Measurements from ENCODE around the gene DPM2.
A peak's percentile ranks its signal among the peaks of the same experiment; 100 is the strongest.

DPM2 gene

DNA sequence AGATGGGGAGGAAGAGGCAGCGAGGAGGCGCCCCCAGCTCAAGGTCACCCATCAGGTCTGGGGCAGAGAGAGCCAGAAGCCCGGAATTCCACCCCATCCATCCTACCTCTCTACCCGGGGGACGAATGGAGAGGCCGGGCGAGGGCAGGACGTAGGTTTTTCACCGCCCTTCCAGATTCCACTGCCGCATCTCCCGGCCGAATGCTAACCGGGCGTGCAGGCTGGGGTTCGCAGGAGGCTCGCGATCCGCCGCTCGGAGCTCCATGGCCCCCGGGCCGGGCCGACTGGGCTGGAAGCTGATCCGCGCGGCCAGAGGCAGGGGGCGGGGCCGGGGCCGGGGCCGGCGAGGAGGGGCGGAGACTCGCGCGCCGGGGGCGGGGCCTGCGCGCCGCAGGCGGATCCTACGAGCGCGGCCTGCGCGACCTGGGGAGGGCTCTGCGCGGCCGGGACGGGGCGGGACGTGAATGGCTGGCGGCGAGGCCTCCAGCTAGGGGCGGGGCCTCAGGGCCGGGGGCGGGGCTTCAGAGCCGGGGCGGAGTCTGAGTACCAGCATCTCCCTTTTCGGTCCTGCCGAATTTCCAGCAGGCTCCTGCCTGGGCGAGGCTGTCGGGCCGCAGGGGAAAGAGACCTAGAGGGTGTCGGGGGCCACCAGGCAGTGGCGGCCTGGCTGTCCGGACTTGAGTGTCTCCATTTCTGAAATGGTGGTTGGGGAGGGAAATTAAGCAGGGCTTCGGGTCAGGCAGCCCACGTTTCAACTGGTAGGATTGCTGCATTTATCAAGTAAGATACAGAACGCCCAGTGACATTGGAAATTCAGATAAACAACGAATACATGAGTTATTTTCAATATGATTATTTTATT lies 20.7 kb downstream of the DPM2 start, which contains the start of gene ST6GALNAC4:
Gene ST6GALNAC4 (minus strand): TSS at position 322 of the 862 bp plus-strand sequence. CDS start 622 bp downstream, outside the sequence.
- H3K4me3 ChIP-seq (replicated peaks; ENCODE audit: insufficient read depth, low read length) = peak within 1 kb of the TSS; percentile 74
- H3K27me3 ChIP-seq (ENCODE audit: insufficient read depth, poor library complexity, severe bottlenecking) = no peaks in the 10 kb centered on the region
- H3K27ac ChIP-seq (replicated peaks) = no peak within 1 kb of the TSS
- TF ChIP-seq POLR2AphosphoS5 (IDR thresholded peaks at IDR 0.05; ENCODE audit: low read depth) (0 out of 2 replicates have a peak, but pooled peaks have one; percentile 25), GABPA (IDR thresholded peaks at IDR 0.05; ENCODE audit: low read depth) (no peak), SPI1 (IDR thresholded peaks at IDR 0.05; ENCODE audit: borderline replicate concordance, low read depth) (no peak), REST (IDR thresholded peaks at IDR 0.05; ENCODE audit: insufficient replicate concordance, low read depth) (no peak)
- TF ChIP-seq, protein P1, sequence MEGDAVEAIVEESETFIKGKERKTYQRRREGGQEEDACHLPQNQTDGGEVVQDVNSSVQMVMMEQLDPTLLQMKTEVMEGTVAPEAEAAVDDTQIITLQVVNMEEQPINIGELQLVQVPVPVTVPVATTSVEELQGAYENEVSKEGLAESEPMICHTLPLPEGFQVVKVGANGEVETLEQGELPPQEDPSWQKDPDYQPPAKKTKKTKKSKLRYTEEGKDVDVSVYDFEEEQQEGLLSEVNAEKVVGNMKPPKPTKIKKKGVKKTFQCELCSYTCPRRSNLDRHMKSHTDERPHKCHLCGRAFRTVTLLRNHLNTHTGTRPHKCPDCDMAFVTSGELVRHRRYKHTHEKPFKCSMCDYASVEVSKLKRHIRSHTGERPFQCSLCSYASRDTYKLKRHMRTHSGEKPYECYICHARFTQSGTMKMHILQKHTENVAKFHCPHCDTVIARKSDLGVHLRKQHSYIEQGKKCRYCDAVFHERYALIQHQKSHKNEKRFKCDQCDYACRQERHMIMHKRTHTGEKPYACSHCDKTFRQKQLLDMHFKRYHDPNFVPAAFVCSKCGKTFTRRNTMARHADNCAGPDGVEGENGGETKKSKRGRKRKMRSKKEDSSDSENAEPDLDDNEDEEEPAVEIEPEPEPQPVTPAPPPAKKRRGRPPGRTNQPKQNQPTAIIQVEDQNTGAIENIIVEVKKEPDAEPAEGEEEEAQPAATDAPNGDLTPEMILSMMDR (IDR thresholded peaks at IDR 0.05; ENCODE audit: insufficient read depth, low read length) = no peak
- DNase-seq (ENCODE audit: low read depth in 1 of 2, low spot score in 1 of 2) = peak; percentile 76 to 88

DNA sequence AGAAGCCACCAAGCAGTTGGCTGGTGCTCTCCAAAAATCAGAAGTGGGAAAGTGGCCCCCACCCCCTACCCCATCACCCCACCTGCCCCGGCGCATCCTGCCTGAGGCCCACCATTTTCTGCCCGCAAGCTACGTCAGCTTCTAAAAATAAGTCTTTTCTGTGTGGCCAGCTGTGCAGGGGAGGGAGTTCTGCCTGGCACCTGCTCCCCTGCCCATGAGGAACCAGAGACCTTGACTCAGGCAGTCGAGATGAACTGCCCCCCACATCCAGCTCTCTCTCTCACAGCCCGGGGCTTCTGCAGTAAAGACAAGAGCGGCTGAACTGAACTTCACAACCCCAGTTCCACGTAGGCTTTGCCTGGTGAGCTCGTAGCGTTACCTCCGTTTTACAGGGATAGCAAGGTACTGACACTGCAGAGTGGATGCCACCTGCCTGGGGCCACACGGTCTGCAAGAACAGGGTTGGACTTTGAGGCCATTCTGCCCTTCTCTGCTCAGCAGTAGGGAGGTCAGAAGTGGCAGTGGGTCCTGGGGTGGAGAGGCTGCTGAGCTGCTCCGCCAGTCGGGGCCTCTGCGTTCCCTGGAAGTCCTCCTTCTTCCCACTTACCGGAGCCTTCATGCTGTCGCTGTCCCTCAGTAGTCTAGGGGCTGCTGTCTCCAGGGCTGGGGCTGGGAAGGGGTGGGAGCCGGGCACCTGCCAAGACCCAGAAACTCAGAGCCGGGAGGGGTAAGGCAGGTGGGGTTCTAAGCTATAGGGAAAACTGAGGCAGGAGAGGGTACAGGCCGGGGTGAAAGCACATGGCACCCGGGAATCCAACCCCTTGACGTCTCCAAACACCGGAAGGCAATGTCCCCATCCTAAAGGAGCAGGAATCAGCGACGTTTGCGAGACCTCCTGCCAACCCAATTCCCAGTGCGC lies 21.6 kb downstream of the DPM2 start:
- no peak for TF ChIP-seq POLR2AphosphoS5 (IDR thresholded peaks at IDR 0.05; ENCODE audit: low read depth)
- TF ChIP-seq GABPA (IDR thresholded peaks at IDR 0.05; ENCODE audit: low read depth) = no peak
- Histone ChIP-seq H3K27me3 (ENCODE audit: insufficient read depth, poor library complexity, severe bottlenecking) (no peaks in the 10 kb centered on the region), H3K4me3 (replicated peaks; ENCODE audit: insufficient read depth, low read length) (peak overlapping the region; percentile 74), H3K27ac (replicated peaks) (no peak overlapping the region)
- no peak for DNase-seq (ENCODE audit: low read depth in 1 of 2, low spot score in 1 of 2)

- TF ChIP-seq GABPA (IDR thresholded peaks at IDR 0.05; ENCODE audit: low read depth) (no peak), SPI1 (IDR thresholded peaks at IDR 0.05; ENCODE audit: borderline replicate concordance, low read depth) (no peak), POLR2AphosphoS5 (IDR thresholded peaks at IDR 0.05; ENCODE audit: low read depth) (no peak), REST (IDR thresholded peaks at IDR 0.05; ENCODE audit: insufficient replicate concordance, low read depth) (no peak)
- TF ChIP-seq, protein P1 (IDR thresholded peaks at IDR 0.05; ENCODE audit: insufficient read depth, low read length) = no peak
- DNase-seq (ENCODE audit: low read depth in 1 of 2, low spot score in 1 of 2) = no peak
- Histone ChIP-seq H3K27me3 (ENCODE audit: insufficient read depth, poor library complexity, severe bottlenecking) (no peaks in the 10 kb centered on the region), H3K27ac (replicated peaks) (no peak overlapping the region), H3K4me3 (replicated peaks; ENCODE audit: insufficient read depth, low read length) (no peak overlapping the region)
Observed at GRCh38 chr9:127915325-127915752, 22.3 kb downstream of the DPM2 start.

DNA sequence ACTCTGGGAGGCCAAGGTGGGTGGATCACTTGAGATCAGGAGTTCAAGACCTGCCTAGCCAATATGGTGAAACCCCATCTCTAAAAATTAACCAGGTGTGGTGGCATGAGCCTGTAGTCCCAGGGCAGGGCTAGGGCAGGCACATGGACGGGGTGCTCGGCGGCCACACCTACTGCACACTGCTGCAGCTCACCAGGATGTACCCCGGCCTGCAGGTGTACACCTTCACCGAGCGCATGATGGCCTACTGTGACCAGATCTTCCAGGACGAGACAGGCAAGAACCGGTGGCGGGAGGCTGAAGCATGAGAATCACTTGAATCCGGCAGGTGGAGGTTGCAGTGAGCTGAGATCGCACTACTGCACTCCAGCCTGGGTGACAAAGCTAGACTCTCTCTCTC lies 24.0 kb downstream of the DPM2 start:
- Histone ChIP-seq H3K4me3 (replicated peaks; ENCODE audit: insufficient read depth, low read length) (no peak overlapping the region), H3K27me3 (ENCODE audit: insufficient read depth, poor library complexity, severe bottlenecking) (no peaks in the 10 kb centered on the region), H3K27ac (replicated peaks) (no peak overlapping the region)
- TF ChIP-seq, protein P1 (IDR thresholded peaks at IDR 0.05; ENCODE audit: insufficient read depth, low read length) = no peak
- TF ChIP-seq GABPA (IDR thresholded peaks at IDR 0.05; ENCODE audit: low read depth) = no peak
- TF ChIP-seq REST (IDR thresholded peaks at IDR 0.05; ENCODE audit: insufficient replicate concordance, low read depth) = no peak
- TF ChIP-seq SPI1 (IDR thresholded peaks at IDR 0.05; ENCODE audit: borderline replicate concordance, low read depth) = no peak
- TF ChIP-seq POLR2AphosphoS5 (IDR thresholded peaks at IDR 0.05; ENCODE audit: low read depth) = no peak
- no peak for DNase-seq (ENCODE audit: low read depth in 1 of 2, low spot score in 1 of 2)
